ENCODE measurements around the gene MICU1.
"Not testable (repeated sequence)": the region's sequence is repeated elsewhere in the genome, so short reads cannot be mapped to it uniquely, and the experiment has no call there.

Gene MICU1

DNA sequence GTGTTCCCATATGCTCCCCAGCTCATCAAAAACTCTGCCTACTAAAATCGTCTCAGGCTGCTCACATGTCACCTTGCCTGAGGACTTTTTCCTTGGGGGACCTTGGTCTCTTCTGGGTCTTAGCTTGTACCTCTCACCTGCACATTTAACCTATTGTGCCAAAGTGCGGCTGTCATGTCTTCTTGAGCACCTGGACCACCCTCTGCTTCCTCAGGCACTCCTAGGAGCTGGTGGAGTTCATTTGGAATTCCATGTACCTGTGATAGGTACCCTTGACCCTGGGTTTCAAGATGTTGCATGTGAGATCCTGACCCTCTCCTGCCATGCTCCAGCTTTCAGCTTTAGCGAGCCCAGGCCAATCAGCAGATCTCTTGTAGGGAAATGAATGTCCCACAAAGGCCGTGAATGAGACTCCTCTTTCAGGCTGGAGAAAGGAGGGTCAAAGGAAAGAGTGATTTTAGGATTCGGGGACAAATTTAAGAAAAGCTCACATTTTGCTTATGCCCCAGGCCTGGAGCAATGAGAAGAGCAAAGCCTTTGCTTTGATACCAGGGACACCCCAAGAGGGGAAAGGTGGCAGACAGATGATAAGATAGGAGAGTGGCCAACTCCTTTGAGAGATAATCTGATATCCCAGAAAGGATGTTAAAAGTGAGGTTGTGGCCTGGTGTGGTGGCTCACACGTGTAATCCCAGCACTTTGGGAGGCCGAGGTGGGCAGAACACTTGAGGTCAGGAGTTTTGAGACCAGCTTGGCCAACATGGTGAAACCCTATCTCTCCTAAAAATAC is 260.6 kb downstream of the MICU1 start:
- Histone ChIP-seq H3K4me3 (no peak overlapping the region), H3K27ac (peak overlapping the region in 4 of 21 experiments; percentile 5 to 78 (median 52))

DNA sequence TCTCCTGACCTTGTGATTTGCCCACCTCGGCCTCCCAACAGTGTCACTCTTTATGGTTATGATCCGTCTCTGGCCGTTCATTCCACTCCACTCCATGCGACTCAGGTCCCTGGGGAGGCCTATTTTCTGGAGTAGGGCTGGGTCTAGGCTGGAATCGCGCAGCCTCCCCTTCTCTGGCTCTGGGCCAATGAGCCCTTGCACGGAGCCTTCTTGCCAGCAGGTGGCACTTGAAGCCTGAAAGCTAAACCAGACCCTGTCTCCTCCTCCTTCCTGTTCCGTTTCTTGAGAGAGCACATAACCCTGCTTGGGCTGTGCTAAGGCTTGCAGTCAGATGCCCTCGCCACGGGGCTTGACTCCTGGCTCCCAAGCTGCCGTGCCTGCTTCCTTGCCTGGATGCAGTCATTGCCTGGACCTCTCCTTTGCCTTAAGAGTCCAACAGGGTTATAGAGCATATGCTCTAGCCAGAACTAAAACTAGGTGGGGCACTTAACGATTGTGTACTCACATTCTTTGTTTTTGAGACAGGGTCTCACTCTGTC is 261.6 kb downstream of the MICU1 start:
- Histone ChIP-seq H3K4me3 (no peak overlapping the region), H3K27ac (peak overlapping the region in 16 of 21 experiments; percentile 2 to 78 (median 58))

DNA sequence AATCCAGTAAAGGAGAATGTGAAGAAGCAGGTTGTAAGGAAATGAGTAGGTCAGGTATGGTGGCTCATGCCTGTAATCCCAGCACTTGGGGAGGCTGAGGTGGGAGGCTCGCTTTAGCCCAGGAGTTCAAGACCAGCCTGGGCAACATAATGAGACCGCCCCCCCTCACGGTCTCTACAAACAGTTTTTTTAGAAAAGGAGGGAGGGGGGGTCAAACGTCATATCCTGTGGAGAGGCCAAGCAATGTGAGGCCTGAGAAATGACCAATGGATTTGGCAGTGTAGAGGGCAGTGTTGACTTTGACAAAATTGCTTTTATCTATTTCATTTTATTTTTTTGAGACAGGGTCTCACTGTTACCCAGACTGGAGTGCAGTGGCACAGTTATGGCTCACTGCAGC is 268.9 kb downstream of the MICU1 start:
- no peak overlapping the region for H3K4me3 ChIP-seq
- H3K27ac ChIP-seq, result no peak overlapping the region

DNA sequence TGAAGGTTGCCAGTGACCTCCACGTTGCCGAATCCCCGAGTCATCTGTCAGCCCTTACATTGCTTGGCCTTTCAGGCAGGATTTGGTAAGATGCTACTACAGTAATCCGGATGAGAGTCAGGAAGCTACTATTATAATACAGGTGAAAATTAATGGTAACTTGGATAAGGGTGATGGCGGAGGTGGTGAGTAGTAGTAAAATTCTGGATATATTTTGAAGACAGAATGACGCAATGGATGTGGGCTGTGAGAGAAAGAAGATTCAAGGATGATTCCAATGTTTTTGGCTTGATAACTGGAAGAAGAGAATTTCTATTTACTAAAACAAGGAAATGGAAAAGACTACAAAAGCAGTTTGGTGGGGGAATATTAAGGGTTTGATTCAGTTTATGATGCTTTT is 269.8 kb downstream of the MICU1 start:
- H3K27ac ChIP-seq, result no peak overlapping the region
- no peak overlapping the region for H3K4me3 ChIP-seq

DNA sequence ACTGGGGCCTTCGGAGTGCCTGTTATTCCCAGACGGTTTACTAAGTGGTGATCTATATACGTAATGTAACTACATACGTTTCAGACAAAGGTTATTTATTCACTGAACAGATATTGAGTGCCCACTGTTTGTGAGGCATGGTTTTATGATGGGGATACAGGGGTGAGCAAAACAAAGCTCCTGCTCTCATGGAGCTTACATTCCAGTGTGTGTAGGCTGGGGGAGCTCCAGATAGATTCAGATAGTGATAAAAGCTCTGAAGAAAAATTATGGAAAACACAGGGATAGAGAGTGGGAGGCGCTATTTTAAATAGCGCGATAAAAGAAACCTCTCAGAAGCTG is 270.7 kb downstream of the MICU1 start:
- Histone ChIP-seq H3K27ac (peak overlapping the region in 20 of 21 experiments; percentile 88 to 98 (median 95)), H3K4me3 (peak overlapping the region; percentile 53 to 83 (median 74))

DNA sequence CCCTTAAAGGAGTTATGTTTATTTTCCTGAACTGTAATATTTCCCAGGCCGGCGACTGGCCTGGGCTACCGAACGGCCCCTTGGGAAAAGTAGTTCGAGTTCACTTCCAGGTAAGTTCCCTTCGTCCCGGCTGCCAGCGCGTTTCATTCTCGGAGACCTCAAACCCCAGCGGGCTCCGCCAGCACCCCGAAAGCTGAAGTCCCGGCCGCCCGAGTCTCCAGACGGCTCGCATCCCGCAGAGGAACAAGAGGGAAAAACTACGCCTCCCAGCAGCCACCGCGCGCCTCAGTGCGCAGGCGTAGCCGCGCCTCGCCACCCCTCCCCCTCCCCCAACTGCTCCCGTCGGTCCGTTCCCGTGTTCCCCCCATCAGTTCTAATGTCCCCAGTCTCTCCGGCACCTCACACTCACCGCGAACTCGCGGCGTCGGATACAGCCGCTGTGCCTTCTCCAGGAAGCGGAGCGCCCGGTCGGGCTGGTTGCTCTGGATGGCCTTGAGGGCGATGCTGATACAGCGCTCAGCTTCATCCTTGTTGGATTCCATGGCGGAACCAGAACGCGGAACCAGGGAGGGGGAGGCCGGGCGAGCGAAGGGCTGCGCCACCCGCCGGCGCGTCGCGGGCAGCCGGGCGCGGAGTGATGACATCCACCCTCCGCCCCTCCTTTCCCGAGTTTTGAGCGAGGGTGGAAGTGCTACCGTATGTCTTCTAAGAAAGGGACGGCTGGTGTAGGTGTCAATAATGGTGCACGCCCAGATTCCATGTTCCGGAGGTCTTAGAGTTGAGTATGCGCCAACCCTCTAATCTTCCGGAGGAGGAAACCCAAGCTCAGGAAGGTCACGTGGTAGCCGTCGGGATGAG is 271.3 kb downstream of the MICU1 start, which contains the start of gene DNAJB12:
TSS of gene DNAJB12 (minus strand) at position 564 of the 858 bp plus-strand sequence. CDS start at position 542, 22 bp downstream.
- Histone ChIP-seq H3K4me3 (peak within 1 kb of the TSS; percentile 53 to 83 (median 74)), H3K27ac (peak within 1 kb of the TSS; percentile 65 to 98 (median 95))

DNA sequence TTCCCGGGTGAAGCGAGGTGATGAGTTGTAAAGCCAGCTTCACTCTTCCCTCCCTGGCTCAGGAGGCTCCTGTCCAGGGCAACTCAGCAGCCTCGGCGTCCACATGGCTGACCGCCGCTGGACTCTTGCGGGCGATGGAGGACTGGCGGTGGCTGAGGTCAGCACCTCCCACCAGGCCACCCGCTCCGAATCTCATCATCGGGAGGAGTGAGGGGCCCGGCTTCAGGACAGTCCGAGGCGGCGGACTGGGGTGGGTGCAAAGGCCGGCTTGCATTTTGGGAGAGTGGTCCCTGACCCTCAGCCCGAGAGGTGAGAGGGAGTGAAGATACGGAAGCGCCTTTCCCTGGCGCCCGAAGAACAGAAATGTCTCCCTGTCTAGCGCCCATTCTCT is 271.9 kb downstream of the MICU1 start:
- H3K27ac ChIP-seq, result peak overlapping the region; percentile 56 to 98 (median 95)
- H3K4me3 ChIP-seq, result peak overlapping the region; percentile 53 to 83 (median 74)

DNA sequence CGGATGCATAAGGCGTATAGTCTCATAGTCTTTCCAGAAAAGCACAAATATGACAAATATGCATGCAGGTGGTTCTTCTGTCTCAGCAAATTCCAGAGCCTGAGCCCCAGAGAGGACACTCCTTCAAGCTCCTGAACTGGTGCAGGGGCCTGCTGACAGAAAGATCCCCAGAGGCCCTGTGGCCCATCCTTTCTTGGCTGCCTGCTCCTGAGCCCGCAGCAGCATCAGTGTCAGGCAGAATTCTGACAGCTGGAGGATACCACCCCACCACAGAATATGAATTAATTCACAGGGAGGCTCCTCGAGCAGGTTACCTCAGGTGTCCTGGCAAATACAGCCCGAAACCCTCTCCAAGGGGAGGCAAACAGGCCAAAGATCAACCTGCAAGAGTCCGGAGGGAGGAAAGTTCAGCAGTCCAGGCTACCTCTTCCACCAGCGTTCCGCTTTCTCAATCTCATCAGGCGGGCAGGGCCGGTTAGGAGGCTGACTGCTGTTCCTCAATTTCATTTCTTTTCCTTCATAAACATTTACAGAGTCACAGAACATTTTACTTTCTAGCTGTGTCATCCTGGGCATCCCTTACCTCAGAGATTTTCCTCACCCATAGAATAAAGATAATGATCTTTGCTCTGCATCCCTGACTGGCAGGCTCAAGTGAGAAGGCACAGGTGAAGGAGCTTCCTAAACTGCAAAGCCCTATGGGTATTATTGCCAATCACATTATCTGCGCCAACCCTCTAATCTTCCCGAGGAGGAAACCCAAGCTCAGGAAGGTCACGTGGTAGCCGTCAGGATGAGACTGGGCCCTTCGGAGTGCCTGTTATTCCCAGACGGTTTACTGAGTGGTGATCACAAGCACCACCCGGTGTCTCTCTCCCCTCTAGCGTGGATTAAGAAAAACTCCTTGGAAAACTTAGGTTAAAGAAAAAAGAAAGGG is 272.6 kb downstream of the MICU1 start:
- Histone ChIP-seq H3K27ac (peak overlapping the region in 20 of 21 experiments; percentile 88 to 98 (median 95)), H3K4me3 (peak overlapping the region; percentile 53 to 83 (median 74))

DNA sequence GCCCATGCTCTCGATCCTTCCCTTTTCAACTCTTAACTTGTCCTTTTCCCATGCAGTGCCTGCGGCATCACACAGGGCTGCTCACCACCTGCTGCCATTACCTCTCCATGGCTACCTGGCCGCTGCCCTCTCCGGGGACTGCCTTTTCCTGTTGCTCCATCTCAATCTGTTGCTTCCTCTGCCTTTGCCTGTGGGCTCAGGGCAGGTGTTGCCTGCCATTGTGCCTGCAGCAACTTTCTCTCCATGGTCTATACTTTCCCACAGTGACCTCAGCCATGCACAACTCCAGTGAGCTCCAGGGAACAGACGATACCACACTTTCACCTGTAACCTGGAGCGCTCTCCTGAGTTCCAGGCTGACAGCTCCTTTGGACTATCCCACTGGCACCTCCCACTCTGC is 274.4 kb downstream of the MICU1 start:
- Histone ChIP-seq H3K27ac (peak overlapping the region in 4 of 21 experiments; percentile 35 to 74 (median 63)), H3K4me3 (no peak overlapping the region)

DNA sequence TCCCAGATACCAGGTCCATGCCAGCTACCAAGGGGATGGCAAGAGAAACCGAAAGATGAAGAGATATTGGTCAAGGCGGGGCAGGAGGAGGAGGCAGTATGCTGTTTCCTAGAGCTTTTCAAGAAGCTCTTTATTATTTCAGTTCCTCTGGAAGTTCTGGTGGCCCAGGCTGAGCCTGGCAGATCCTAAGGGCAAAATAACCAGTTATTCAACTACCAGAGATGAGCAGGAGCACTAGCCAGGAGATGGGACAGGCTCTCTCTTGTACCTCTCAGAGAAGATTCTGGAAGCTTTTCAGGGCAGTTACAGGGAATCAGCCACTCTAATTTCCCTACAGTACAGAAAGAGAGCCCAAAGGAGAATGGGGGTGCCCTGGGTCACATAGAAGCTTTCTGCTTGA is 276.4 kb downstream of the MICU1 start:
- H3K27ac ChIP-seq, result peak overlapping the region in 18 of 21 experiments; percentile 8 to 76 (median 46)
- H3K4me3 ChIP-seq, result no peak overlapping the region

DNA sequence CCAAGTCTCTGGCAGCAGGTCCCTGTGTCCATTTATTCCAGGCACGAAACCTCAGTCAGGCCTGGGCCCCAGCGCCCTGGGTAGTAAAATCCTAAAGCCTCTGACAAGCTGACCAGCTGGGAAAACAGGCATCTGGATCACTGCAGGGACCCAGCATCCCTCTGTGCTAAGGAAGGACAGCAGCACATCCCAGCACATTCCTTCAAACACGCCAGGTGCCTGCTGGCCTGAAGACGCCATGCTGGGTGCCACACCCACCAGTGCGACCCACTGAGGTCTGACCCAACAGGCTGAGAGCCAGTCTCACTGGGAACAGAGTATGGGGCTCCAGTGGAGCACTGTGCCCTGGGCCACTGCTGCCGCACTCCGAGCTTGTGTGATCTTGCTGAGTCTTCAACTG is 277.6 kb downstream of the MICU1 start:
- peak overlapping the region in 7 of 21 experiments; percentile 1 to 68 (median 48) for H3K27ac ChIP-seq
- H3K4me3 ChIP-seq, result no peak overlapping the region

DNA sequence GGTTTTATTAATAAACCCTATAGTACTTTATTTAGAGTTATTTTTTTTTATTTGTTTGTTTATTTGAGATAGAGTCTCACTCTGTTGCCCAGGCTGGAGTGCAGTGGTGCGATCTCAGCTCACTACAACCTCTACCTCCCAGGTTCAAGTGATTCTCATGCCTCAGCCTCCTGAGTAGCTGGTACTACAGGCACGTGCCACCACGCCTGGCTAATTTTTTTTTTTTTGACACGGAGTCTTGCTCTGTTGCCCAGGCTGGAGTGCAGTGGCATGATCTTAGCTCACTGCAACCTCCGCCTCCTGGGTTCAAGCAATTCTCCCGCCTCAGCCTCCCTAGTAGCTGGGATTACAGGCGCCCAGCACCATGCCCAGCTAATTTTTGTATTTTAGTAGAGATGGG is 279.8 kb downstream of the MICU1 start:
- H3K27ac ChIP-seq, H3K4me3 ChIP-seq: not testable (repeated sequence)

DNA sequence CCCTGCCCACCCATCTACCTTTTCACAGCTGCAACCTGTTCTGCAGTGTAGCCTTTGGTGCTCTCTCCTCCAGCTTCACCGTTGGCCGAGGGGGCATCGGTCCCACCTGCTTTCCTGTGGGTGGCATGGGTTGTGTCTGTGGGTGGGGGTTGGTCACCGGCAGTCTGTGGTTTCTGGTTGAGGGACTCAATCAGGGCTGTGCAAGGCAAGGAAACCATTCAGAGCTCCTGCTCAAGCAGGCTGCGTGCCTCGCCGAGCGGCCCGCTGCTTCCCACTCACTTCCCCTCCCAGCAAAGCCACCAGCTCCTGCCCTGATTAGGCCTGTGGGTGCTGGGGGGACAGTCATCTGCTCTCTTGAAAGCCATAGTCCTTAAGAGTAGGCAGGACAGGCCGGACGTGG is 280.9 kb downstream of the MICU1 start:
- no peak overlapping the region for H3K4me3 ChIP-seq
- H3K27ac ChIP-seq, result peak overlapping the region in 3 of 21 experiments; percentile 9 to 42 (median 25)

DNA sequence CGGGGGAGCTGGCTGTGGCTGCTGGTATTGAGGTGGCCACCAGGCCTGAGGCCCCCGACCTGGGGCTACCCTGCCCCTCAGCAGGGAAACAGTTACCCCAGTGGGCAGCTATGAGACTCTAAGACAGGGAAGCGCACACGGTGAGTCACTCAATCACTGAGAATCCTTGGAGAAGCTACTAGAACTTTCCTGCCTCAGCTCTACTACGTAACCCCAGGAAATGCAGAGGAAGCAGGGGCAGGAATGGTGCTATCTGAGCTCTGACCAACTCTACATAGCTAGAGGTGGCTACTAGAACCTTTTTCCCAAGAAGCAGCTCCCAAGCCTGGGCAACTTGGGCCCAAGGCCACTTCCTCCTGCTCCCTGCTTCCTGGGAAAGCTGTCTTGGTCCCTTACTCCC is 283.0 kb downstream of the MICU1 start:
- Histone ChIP-seq H3K4me3 (no peak overlapping the region), H3K27ac (peak overlapping the region in 2 of 21 experiments; percentile 7 to 44)

DNA sequence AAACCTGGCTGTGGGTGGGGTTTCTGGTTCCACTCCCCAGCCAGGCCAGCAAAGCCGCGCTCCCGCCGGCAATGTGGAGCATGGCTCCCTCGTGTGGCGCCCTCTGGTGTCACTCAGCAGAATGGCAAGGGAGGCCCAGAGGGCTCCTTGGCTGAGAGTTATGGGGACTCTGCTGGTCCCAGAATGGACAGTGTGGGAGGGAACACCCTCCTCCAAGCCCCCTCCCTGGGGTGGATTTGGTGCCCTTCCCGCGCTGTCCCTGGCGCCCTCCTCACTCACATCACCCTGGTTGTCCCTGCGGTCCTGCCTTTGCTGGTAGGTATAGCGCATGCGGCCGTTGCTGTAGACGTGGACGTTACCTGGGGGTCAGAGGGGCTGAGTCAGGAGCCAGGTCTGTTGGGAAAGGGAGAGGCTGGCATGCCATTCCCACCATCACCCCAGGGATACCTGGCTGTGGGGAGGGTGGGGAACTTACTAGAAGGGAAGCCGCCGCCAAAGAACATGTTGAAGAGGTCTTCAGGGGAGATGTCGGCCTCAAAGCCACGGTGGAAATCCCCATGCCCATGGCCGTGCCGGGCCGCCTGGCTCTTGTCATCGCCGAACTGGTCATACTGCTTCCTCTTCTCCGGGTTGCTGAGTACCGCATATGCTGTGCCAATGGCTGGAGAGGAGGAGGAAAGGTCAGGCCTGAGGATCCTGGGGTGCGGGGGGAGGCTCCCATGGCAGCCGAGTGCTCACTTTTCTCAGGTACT is 285.2 kb downstream of the MICU1 start:
- Histone ChIP-seq H3K4me3 (no peak overlapping the region), H3K27ac (peak overlapping the region in 6 of 21 experiments; percentile 30 to 47 (median 42))

DNA sequence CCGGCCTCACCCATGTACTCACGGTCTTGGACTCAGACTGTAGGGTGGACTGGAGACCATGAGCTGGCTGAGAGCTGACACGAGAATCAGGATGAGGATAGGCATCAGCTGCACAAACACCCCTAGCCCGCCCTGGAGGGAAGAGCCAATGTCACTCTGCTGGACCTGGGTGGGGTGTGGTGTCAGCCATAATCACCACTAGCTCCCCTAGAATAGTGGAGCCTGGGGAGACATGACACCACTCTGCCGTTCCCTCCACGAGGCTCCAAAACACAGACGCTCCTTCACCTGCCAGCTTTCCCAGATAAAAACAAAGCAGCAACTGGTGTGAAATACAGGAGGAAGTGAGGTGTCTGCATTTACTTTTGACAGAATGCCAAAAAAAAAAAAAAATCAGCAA is 287.7 kb downstream of the MICU1 start:
- H3K4me3 ChIP-seq, result no peak overlapping the region
- no peak overlapping the region for H3K27ac ChIP-seq

DNA sequence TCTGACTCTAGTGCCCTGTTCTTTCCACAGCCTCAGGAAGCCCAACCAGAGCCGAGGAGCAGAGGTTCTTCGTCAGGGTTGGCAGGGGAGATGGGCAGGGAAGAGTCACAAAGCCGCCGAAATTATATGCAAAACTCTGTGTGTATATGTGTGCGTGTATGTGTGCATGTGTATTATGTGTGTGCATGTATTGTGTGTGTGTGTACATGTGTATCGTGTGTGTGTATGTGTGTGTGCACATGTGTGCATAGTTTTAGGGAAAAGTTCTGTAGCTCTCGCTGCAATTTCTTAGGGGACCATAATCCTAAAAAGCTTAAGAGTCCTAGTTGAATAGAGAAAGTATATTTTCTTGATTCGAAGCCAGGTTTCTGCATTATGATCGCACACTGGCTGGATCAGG is 288.2 kb downstream of the MICU1 start:
- Histone ChIP-seq H3K27ac (no peak overlapping the region), H3K4me3 (no peak overlapping the region)

DNA sequence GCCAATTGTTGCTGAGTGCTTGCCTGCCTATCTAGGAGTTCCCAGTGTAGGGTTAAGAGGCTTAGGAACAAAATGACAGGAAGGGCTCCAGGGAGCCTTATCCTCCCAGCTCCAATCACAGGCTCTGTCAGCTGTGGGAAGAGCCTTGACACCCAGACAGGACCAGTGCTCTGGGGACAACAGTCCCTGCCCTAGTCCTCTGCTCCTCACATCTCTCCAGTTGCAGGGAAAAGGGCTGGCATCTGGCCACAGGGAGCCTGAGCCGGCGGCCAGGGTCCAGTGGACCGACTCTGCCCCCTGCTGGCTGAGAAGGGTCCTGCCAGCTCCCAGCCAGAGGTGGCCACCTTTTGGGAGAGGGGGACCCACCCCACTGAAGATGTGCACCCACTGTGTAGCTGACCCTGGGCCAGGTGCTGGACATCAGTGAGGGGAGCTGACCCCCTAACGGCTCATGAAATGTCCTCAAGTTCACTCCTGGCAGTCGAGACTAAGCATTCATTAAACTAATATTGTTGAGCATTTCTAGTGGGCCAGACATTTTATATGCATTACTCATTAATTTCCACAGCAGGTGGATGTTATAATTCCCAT is 288.7 kb downstream of the MICU1 start:
- Histone ChIP-seq H3K4me3 (no peak overlapping the region), H3K27ac (peak overlapping the region in 14 of 21 experiments; percentile 7 to 87 (median 79))

Measured in skin epidermis (tissue), 12 donors.